Measurements from ENCODE around the gene ZNF683.
A peak's percentile ranks its signal among the peaks of the same experiment; 100 is the strongest.
"Not testable (repeated sequence)": the region's sequence is repeated elsewhere in the genome, so short reads cannot be mapped to it uniquely, and the experiment has no call there.

ZNF683 gene

GRCh38 chr1:26330276-26330675 lies 42.3 kb downstream of the ZNF683 start:
- no peaks in the 10 kb centered on the region for H3K36me3 ChIP-seq (ENCODE audit: control insufficient read depth in 4 of 4, insufficient read depth in 4 of 4, low read length in 3 of 4)
- ChIA-PET POLR2A (no interaction called here), CTCF (interaction anchor here (1.6 to 1.8 kb wide), 2 partner anchors 16 to 54 kb away, joined by 5 to 6 read pairs; no protein-coding TSS in a partner anchor)
- DNase-seq: no peak
- H3K9me3 ChIP-seq (ENCODE audit: control extremely low read depth in 1 of 5, control insufficient read depth in 4 of 5, insufficient read depth in 2 of 5, low read depth in 1 of 5, low read length in 4 of 5): no peaks in the 10 kb centered on the region
- no peak overlapping the region for H3K4me3 ChIP-seq (ENCODE audit: control insufficient read depth in 1 of 7, extremely low read depth in 1 of 7, insufficient read depth in 4 of 7, low read depth in 2 of 7, low read length in 6 of 7)
- WGBS (ENCODE audit: insufficient coverage): 100% methylated on average over 3 of the region's 5 CpGs
- peaks cover 0 to 3% (median under 1%) of the 10 kb centered on the region in 4 experiments for H3K4me1 ChIP-seq (ENCODE audit: control extremely low read depth in 1 of 4, control insufficient read depth in 4 of 4, insufficient read depth in 4 of 4, low read length in 3 of 4)
- no peak overlapping the region for H3K27ac ChIP-seq (ENCODE audit: insufficient read depth in 1 of 2, low read depth in 1 of 2, low read length in 2 of 2, poor library complexity in 1 of 2, severe bottlenecking in 2 of 2)
- H3K27me3 ChIP-seq (replicated peaks in 2 of 5; ENCODE audit: control insufficient read depth in 4 of 5, insufficient read depth in 5 of 5, low read length in 4 of 5): no peaks in the 10 kb centered on the region

GRCh38 chr1:26329380-26329779 lies 43.2 kb downstream of the ZNF683 start:
- 88% methylated on average over 1 of the region's 4 CpGs for WGBS (ENCODE audit: insufficient coverage)
- POLR2A ChIA-PET; H3K27ac ChIP-seq (ENCODE audit: insufficient read depth in 1 of 2, low read depth in 1 of 2, low read length in 2 of 2, poor library complexity in 1 of 2, severe bottlenecking in 2 of 2); H3K27me3 ChIP-seq (replicated peaks in 2 of 5; ENCODE audit: control insufficient read depth in 4 of 5, insufficient read depth in 5 of 5, low read length in 4 of 5); H3K9me3 ChIP-seq (ENCODE audit: control extremely low read depth in 1 of 5, control insufficient read depth in 4 of 5, insufficient read depth in 2 of 5, low read depth in 1 of 5, low read length in 4 of 5); H3K36me3 ChIP-seq (ENCODE audit: control insufficient read depth in 4 of 4, insufficient read depth in 4 of 4, low read length in 3 of 4); DNase-seq; H3K4me3 ChIP-seq (ENCODE audit: control insufficient read depth in 1 of 7, extremely low read depth in 1 of 7, insufficient read depth in 4 of 7, low read depth in 2 of 7, low read length in 6 of 7); H3K4me1 ChIP-seq (ENCODE audit: control extremely low read depth in 1 of 4, control insufficient read depth in 4 of 4, insufficient read depth in 4 of 4, low read length in 3 of 4): not testable (repeated sequence)
- CTCF ChIA-PET: interaction anchor here (1.0 to 1.8 kb wide), 3 partner anchors 17 to 53 kb away, joined by 3 to 6 read pairs (median 5); no protein-coding TSS in a partner anchor

- WGBS (ENCODE audit: insufficient coverage): 100% methylated on average over 6 of the region's 8 CpGs
- CTCF ChIA-PET: interaction anchor here (1.0 kb wide), 1 partner anchor 39 kb away, joined by 3 read pairs; no protein-coding TSS in a partner anchor
These were observed 44.0 kb downstream of the ZNF683 start for GRCh38 chr1:26328597-26328996.

GRCh38 chr1:26327956-26328362 lies 44.6 kb downstream of the ZNF683 start:
- Histone ChIP-seq H3K4me1 (ENCODE audit: control extremely low read depth in 1 of 4, control insufficient read depth in 4 of 4, insufficient read depth in 4 of 4, low read length in 3 of 4) (no peaks in the 10 kb centered on the region), H3K9me3 (ENCODE audit: control extremely low read depth in 1 of 5, control insufficient read depth in 4 of 5, insufficient read depth in 2 of 5, low read depth in 1 of 5, low read length in 4 of 5) (no peaks in the 10 kb centered on the region), H3K27ac (ENCODE audit: insufficient read depth in 1 of 2, low read depth in 1 of 2, low read length in 2 of 2, poor library complexity in 1 of 2, severe bottlenecking in 2 of 2) (no peak overlapping the region), H3K27me3 (replicated peaks in 2 of 5; ENCODE audit: control insufficient read depth in 4 of 5, insufficient read depth in 5 of 5, low read length in 4 of 5) (no peaks in the 10 kb centered on the region), H3K36me3 (ENCODE audit: control insufficient read depth in 4 of 4, insufficient read depth in 4 of 4, low read length in 3 of 4) (peaks cover 0 to 7% (median 3%) of the 10 kb centered on the region in 4 experiments), H3K4me3 (ENCODE audit: control insufficient read depth in 1 of 7, extremely low read depth in 1 of 7, insufficient read depth in 4 of 7, low read depth in 2 of 7, low read length in 6 of 7) (no peak overlapping the region)
- DNase-seq: no peak
- WGBS (ENCODE audit: insufficient coverage): 93% methylated on average over 7 of the region's 8 CpGs
- CTCF ChIA-PET: interaction anchor here (1.0 kb wide), 1 partner anchor 50 kb away, joined by 3 read pairs; no protein-coding TSS in a partner anchor
- POLR2A ChIA-PET: no interaction called here

More at GRCh38 chr1:26328597-26328996, 44.0 kb downstream of the ZNF683 start:
- H3K9me3 ChIP-seq (ENCODE audit: control extremely low read depth in 1 of 5, control insufficient read depth in 4 of 5, insufficient read depth in 2 of 5, low read depth in 1 of 5, low read length in 4 of 5): no peaks in the 10 kb centered on the region
- no peak overlapping the region for H3K27ac ChIP-seq (ENCODE audit: insufficient read depth in 1 of 2, low read depth in 1 of 2, low read length in 2 of 2, poor library complexity in 1 of 2, severe bottlenecking in 2 of 2)
- no peak overlapping the region for H3K4me3 ChIP-seq (ENCODE audit: control insufficient read depth in 1 of 7, extremely low read depth in 1 of 7, insufficient read depth in 4 of 7, low read depth in 2 of 7, low read length in 6 of 7)
- H3K4me1 ChIP-seq (ENCODE audit: control extremely low read depth in 1 of 4, control insufficient read depth in 4 of 4, insufficient read depth in 4 of 4, low read length in 3 of 4): no peaks in the 10 kb centered on the region
- no peak for DNase-seq
- no peaks in the 10 kb centered on the region for H3K27me3 ChIP-seq (replicated peaks in 2 of 5; ENCODE audit: control insufficient read depth in 4 of 5, insufficient read depth in 5 of 5, low read length in 4 of 5)
- POLR2A ChIA-PET: no interaction called here
- H3K36me3 ChIP-seq (ENCODE audit: control insufficient read depth in 4 of 4, insufficient read depth in 4 of 4, low read length in 3 of 4): peaks cover 0 to 5% (median 2%) of the 10 kb centered on the region in 4 experiments

- ChIA-PET CTCF (interaction anchor here (1.6 kb wide), 1 partner anchor 40 kb away, joined by 4 read pairs; no protein-coding TSS in a partner anchor), POLR2A (no interaction called here)
- no peaks in the 10 kb centered on the region for H3K9me3 ChIP-seq (ENCODE audit: control extremely low read depth in 1 of 5, control insufficient read depth in 4 of 5, insufficient read depth in 2 of 5, low read depth in 1 of 5, low read length in 4 of 5)
- no CpG with 5 or more reads among the region's 3 CpGs for WGBS (ENCODE audit: insufficient coverage)
- peaks cover 0 to 28% (median 11%) of the 10 kb centered on the region in 4 experiments for H3K36me3 ChIP-seq (ENCODE audit: control insufficient read depth in 4 of 4, insufficient read depth in 4 of 4, low read length in 3 of 4)
- no peak overlapping the region for H3K4me3 ChIP-seq (ENCODE audit: control insufficient read depth in 1 of 7, extremely low read depth in 1 of 7, insufficient read depth in 4 of 7, low read depth in 2 of 7, low read length in 6 of 7)
- DNase-seq: no peak
- H3K4me1 ChIP-seq (ENCODE audit: control extremely low read depth in 1 of 4, control insufficient read depth in 4 of 4, insufficient read depth in 4 of 4, low read length in 3 of 4): peaks cover 0 to 23% (median 20%) of the 10 kb centered on the region in 4 experiments
- no peaks in the 10 kb centered on the region for H3K27me3 ChIP-seq (replicated peaks in 2 of 5; ENCODE audit: control insufficient read depth in 4 of 5, insufficient read depth in 5 of 5, low read length in 4 of 5)
- no peak overlapping the region for H3K27ac ChIP-seq (ENCODE audit: insufficient read depth in 1 of 2, low read depth in 1 of 2, low read length in 2 of 2, poor library complexity in 1 of 2, severe bottlenecking in 2 of 2)
These were observed 48.0 kb downstream of the ZNF683 start for GRCh38 chr1:26324550-26324949.

GRCh38 chr1:26323382-26323781 lies 49.2 kb downstream of the ZNF683 start:
- Histone ChIP-seq H3K4me1 (ENCODE audit: control extremely low read depth in 1 of 4, control insufficient read depth in 4 of 4, insufficient read depth in 4 of 4, low read length in 3 of 4) (peaks cover 2 to 33% (median 28%) of the 10 kb centered on the region in 4 experiments), H3K27ac (ENCODE audit: insufficient read depth in 1 of 2, low read depth in 1 of 2, low read length in 2 of 2, poor library complexity in 1 of 2, severe bottlenecking in 2 of 2) (no peak overlapping the region), H3K36me3 (ENCODE audit: control insufficient read depth in 4 of 4, insufficient read depth in 4 of 4, low read length in 3 of 4) (peaks cover 0 to 28% (median 11%) of the 10 kb centered on the region in 4 experiments), H3K4me3 (ENCODE audit: control insufficient read depth in 1 of 7, extremely low read depth in 1 of 7, insufficient read depth in 4 of 7, low read depth in 2 of 7, low read length in 6 of 7) (no peak overlapping the region), H3K9me3 (ENCODE audit: control extremely low read depth in 1 of 5, control insufficient read depth in 4 of 5, insufficient read depth in 2 of 5, low read depth in 1 of 5, low read length in 4 of 5) (no peaks in the 10 kb centered on the region), H3K27me3 (replicated peaks in 2 of 5; ENCODE audit: control insufficient read depth in 4 of 5, insufficient read depth in 5 of 5, low read length in 4 of 5) (no peaks in the 10 kb centered on the region)
- ChIA-PET CTCF (interaction anchor here (1.3 to 8.5 kb wide), 3 partner anchors 37 to 54 kb away, joined by 4 to 161 read pairs (median 152); partner anchors contain the start of gene SH3BGRL3), POLR2A (no interaction called here)
- WGBS (ENCODE audit: insufficient coverage): 100% methylated on average over 1 of the region's 2 CpGs
- no peak for DNase-seq

- H3K9me3 ChIP-seq (ENCODE audit: control extremely low read depth in 1 of 5, control insufficient read depth in 4 of 5, insufficient read depth in 2 of 5, low read depth in 1 of 5, low read length in 4 of 5): no peaks in the 10 kb centered on the region
- WGBS (ENCODE audit: insufficient coverage): 94% methylated on average over 8 of the region's 10 CpGs
- POLR2A ChIA-PET: interaction anchor here (0.8 to 2.8 kb wide), 3 partner anchors 38 to 47 kb away, joined by 3 to 8 read pairs (median 5); partner anchors contain the start of gene SH3BGRL3
- H3K4me3 ChIP-seq (ENCODE audit: control insufficient read depth in 1 of 7, extremely low read depth in 1 of 7, insufficient read depth in 4 of 7, low read depth in 2 of 7, low read length in 6 of 7): no peak overlapping the region
- no peaks in the 10 kb centered on the region for H3K27me3 ChIP-seq (replicated peaks in 2 of 5; ENCODE audit: control insufficient read depth in 4 of 5, insufficient read depth in 5 of 5, low read length in 4 of 5)
- DNase-seq: no peak
- CTCF ChIA-PET: interaction anchor here (0.7 to 8.5 kb wide), 25 partner anchors 10 to 218 kb away, joined by 3 to 161 read pairs (median 4); partner anchors contain the start of genes CEP85, SH3BGRL3 and ZNF593
- peak overlapping the region in 1 of 2 experiments; percentile 9 for H3K27ac ChIP-seq (ENCODE audit: insufficient read depth in 1 of 2, low read depth in 1 of 2, low read length in 2 of 2, poor library complexity in 1 of 2, severe bottlenecking in 2 of 2)
- H3K36me3 ChIP-seq (ENCODE audit: control insufficient read depth in 4 of 4, insufficient read depth in 4 of 4, low read length in 3 of 4): peaks cover 0 to 28% (median 11%) of the 10 kb centered on the region in 4 experiments
- H3K4me1 ChIP-seq (ENCODE audit: control extremely low read depth in 1 of 4, control insufficient read depth in 4 of 4, insufficient read depth in 4 of 4, low read length in 3 of 4): peaks cover 6 to 47% (median 42%) of the 10 kb centered on the region in 4 experiments
These were observed 50.6 kb downstream of the ZNF683 start for GRCh38 chr1:26322042-26322331.

All from common myeloid progenitor, CD34-positive (primary cell).